NB4 (cell line): ENCODE results near the gene TSPAN4.

Experiments used
- CTCF ChIP-seq: IDR thresholded peaks from one replicate; pipeline ENCODE4 v1.5.1; 2012; ENCODE audit warnings: low read depth, low read length
- MAX ChIP-seq: IDR thresholded peaks from 2 replicates; pipeline ENCODE4 v1.6.1; 2011; ENCODE audit warnings: low read depth, low read length
- POLR2A ChIP-seq: IDR thresholded peaks from 2 replicates; pipeline ENCODE4 v1.6.1; 2011; ENCODE audit warnings: mild to moderate bottlenecking; ENCODE audit not compliant: insufficient read length; ENCODE audit errors: extremely low read depth

GRCh38 chr11:799641-800316, 42.9 kb upstream of the TSPAN4 start:
- no peak for TF ChIP-seq CTCF
- TF ChIP-seq POLR2A: no peak
- no peak for TF ChIP-seq MAX
